GM18526 (cell line): ENCODE data around the gene ARHGAP15.

ENCODE experiments used
- POLR2A ChIP-seq: IDR thresholded peaks from 3 replicates; pipeline ENCODE4 v1.6.1; 2011; ENCODE audit not compliant: insufficient read length; ENCODE audit errors: extremely low read depth

The ARHGAP15 gene

DNA sequence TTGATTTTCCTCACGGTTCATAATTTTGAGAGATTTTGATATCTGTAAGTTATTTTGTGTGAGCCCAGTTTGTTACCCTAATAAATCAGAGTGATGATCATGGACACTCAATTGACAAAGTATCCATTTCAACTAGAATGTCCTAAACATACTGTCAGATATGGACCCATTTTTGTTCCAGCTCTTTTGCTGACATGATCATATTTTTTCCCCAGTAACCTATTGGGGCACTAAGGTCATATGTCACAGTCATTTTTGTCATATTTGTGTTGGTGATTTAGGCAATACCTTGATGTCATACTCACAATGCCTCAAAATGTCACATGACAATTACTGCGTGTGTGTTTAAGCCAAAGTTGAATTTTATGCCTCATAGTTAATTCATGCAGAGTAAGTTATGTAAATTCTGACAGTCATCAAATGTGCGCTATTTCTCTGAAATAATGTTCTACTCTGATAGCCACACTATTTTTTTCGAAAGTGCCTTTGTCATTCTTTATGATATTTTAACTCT lies 218.7 kb downstream of the ARHGAP15 start:
- no peak for TF ChIP-seq POLR2A

- no peak for TF ChIP-seq POLR2A
These were observed 225.0 kb downstream of the ARHGAP15 start for GRCh38 chr2:143354050-143354750.

DNA sequence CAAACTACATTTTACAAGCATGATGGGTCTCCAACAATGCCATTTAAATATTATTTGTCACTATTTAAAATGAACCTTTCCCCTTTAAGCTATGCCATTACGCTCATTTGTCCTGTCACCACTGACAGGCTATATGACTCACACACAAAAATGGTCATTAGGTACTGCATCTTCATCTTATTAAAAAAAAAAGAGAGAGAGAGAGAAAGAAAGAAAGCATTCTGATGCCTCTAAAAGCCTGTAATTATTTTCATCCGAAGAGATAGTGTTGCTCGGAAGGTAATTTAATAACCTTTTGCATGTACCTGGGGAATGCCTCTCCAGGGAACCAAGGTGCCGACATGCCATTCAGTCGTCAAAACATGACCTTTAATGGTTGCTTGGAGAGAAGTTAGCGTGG lies 226.7 kb downstream of the ARHGAP15 start:
- no peak for TF ChIP-seq POLR2A

GRCh38 chr2:143356336-143356735 lies 227.1 kb downstream of the ARHGAP15 start:
- no peak for TF ChIP-seq POLR2A

- no peak for TF ChIP-seq POLR2A
These were observed 227.7 kb downstream of the ARHGAP15 start for GRCh38 chr2:143356736-143357446.

DNA sequence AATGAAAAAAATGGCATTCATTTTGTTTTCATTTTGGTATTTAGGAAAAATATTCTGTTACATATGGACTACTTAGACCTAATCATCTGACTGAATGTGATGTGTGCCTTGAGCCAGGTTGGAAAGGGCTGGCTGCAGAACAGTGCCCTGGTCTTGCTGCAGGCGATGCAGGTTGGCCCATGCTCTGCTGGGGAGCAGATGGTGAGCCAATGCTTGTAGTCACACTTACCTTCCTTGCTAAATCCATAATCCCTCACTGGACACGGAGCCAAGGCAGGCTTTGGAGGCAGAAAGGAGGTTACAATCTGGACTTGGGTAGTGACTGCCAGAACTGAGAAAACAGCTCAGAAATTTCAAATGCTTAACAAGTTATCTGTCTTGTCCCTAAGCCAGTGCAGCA lies 228.7 kb downstream of the ARHGAP15 start:
- no peak for TF ChIP-seq POLR2A

- TF ChIP-seq POLR2A = no peak
These were observed 232.1 kb downstream of the ARHGAP15 start for GRCh38 chr2:143361346-143361745.

DNA sequence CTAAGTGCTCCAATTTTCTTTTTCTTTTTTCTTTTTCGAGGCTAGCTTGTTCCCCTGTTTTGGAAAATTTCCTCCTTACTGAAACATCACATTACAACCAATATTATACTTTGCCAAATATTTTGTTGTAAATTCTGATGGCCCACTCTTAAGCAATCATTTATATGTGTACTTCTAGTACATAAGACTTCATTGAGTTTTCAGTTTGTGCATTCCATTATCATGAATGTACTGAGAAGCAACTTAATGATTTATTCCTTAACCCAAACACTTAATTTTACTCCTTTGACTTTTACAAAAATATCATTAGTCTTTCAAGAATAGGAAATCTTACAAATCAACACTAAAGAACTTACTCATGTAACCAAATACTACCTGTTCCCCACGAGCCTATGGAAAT lies 242.4 kb downstream of the ARHGAP15 start:
- TF ChIP-seq POLR2A = no peak

- TF ChIP-seq POLR2A = no peak
These were observed 246.2 kb downstream of the ARHGAP15 start for GRCh38 chr2:143375384-143375880.

GRCh38 chr2:143378996-143379395 lies 249.8 kb downstream of the ARHGAP15 start:
- TF ChIP-seq POLR2A = no peak

GRCh38 chr2:143379955-143380354 lies 250.7 kb downstream of the ARHGAP15 start:
- TF ChIP-seq POLR2A = no peak

GRCh38 chr2:143382573-143382972 lies 253.4 kb downstream of the ARHGAP15 start:
- TF ChIP-seq POLR2A = no peak

- TF ChIP-seq POLR2A = no peak
These were observed 253.8 kb downstream of the ARHGAP15 start for GRCh38 chr2:143383016-143383415.

DNA sequence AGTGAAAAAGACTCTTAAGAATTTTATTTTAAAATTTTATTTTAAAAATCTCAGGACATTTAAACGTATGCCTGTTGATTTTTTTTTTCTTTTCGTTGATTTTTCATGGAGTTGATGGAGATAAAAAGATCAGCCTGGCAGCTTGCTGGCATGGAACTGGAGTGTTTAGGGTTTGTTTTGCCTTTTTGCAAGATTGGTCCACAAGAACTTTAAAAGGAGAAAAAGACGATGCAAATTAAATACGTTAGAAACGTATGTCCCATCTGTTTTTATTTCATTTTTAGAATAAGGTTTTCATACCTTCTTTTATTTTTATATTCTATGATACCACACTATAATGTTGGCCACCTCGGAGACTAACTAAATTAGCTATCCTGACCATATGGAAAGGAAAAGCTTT lies 254.9 kb downstream of the ARHGAP15 start:
- TF ChIP-seq POLR2A = no peak

DNA sequence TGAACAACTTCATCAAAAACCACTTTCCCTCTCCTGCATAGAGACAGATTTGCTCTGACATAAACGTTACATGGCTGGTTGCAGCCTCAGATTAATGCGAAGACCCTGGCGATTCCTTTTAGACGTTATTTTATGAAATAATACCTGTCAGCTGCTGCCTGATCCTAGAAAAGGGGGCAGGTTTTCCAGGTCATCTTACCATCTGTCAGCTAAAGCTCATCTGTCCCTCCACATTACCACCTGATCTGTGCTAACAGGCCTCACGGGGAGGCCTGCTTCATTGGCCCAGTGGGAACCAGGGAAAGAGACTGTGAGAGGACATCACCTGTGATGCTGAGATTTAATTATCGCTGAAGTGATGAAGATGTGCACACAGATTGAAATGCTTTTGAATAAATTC lies 261.0 kb downstream of the ARHGAP15 start:
- TF ChIP-seq POLR2A = no peak

DNA sequence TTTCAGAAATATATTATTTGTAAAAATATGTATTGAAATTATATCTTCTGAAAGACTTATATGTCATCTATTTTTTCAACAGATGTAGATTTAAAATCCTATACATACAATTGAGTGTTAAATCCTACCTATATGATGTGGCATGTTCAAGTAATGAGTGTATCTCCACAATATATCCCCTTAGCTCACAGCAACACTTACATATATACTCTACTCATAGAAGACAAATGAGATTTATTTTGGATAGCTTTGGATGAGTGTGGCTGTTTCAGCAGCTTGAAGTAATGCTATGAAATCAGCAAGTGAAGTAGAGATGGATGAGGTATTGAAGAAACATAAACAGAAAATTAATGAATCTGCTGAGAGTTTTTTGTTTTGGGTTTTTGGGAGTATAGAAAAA lies 263.1 kb downstream of the ARHGAP15 start:
- TF ChIP-seq POLR2A = no peak

GRCh38 chr2:143394062-143394461 lies 264.8 kb downstream of the ARHGAP15 start:
- no peak for TF ChIP-seq POLR2A
